GM21381 (cell line): ENCODE results near the gene RAB7B.

ENCODE experiments used
- ATAC-seq: cut with Tn5 transposase; IDR thresholded peaks from one replicate; pipeline ENCODE4 v1.9.1; 2021; ENCODE audit warnings: mild to moderate bottlenecking, moderate library complexity; ENCODE audit not compliant: unreplicated experiment

The RAB7B gene

DNA sequence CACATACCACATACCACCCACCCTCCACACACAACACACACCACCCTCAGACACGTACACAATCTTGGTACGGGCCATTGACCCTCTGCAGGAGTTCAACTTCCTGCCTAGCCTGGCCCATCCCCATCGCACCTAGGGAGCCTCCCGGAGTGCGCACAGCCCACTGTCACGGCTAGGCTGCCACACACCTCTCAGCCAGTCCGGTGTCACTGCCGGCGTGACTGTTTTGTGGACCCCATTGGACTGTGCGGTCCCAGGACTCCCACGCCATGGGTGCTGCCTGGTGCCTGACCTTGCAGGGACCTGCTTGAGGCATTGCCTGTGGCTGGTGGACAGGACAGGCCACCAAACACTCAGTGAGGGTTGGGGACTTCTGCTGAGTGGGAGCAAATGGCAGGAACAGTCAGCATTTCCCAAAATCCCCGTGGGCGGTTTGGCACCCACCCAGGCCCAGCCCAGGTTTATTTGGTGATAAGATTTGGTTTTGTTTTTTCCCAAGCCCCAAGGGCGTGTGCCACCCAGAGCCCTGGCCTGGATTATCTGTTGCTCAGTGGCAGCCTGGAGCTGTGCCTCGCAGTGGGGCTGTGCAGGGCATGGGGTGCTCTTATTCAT is 27.7 kb downstream of the RAB7B start:
- ATAC-seq = no peak

DNA sequence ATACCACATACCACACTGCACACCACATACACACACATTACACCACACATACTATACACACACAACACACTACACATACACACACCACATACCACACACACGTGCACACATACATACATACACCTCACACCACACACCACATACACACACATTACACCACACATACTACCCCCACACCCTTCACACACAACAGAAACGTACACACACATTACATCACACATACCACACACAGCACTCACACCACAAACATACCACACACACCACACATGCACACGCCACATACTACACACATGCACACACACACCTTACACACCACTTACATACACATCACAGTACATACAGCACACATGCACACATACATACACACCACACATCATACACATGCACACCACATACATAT is 28.5 kb downstream of the RAB7B start:
- ATAC-seq = no peak

DNA sequence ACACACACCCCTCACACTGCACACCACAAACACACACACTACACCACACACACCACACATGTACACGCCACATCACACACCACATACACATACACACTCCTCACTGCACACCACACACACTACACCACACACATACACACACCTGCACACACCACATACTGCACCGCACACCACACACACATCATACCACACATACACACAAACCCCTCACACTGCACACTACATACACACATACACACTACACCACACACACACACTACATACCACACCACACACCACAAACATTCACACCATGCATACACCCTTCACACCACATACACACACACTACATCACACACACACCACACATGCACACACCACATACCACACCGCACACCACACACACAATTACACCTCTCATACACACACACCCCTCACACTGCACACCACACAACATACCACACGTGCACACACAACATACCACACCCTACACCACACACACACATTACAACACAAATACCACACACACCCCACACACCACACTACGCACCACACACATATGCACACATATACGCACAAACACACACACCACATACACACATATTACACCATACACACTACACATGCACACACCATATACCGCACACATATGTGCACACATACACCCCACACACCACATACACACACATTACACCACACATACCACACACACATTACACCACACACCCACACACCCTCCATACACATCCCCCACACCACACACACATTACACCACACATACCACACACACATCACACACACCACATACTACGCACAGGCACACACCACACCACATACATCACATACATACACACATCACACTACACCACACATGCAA is 29.6 kb downstream of the RAB7B start:
- no peak for ATAC-seq

- ATAC-seq = no peak
Measured at GRCh38 chr1:205972491-205973168, 30.6 kb downstream of the RAB7B start.

GRCh38 chr1:205972081-205972480 is 31.1 kb downstream of the RAB7B start:
- no peak for ATAC-seq

- ATAC-seq = no peak
Measured at GRCh38 chr1:205971082-205971481, 32.1 kb downstream of the RAB7B start.

GRCh38 chr1:205970486-205970885 is 32.7 kb downstream of the RAB7B start:
- no peak for ATAC-seq

DNA sequence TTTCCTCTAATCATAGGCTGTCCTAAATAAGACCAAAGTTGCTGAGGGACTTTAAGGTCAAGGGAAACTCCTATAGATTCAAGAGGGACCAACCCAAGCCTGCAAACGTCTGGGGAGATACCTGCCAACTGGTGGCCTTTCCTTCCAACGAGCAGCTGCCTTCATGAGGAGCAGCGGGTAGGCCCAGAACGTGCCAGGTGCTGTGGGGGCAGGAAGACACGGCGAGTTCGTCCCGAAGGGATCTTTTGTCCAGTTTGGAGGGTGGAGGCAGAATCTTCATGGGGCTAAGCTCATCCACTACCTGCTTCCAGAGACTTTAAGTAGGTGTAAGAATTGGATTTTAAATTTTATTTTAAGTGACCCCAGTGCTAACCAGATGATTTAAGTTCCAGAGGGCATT is 34.0 kb downstream of the RAB7B start:
- no peak for ATAC-seq

DNA sequence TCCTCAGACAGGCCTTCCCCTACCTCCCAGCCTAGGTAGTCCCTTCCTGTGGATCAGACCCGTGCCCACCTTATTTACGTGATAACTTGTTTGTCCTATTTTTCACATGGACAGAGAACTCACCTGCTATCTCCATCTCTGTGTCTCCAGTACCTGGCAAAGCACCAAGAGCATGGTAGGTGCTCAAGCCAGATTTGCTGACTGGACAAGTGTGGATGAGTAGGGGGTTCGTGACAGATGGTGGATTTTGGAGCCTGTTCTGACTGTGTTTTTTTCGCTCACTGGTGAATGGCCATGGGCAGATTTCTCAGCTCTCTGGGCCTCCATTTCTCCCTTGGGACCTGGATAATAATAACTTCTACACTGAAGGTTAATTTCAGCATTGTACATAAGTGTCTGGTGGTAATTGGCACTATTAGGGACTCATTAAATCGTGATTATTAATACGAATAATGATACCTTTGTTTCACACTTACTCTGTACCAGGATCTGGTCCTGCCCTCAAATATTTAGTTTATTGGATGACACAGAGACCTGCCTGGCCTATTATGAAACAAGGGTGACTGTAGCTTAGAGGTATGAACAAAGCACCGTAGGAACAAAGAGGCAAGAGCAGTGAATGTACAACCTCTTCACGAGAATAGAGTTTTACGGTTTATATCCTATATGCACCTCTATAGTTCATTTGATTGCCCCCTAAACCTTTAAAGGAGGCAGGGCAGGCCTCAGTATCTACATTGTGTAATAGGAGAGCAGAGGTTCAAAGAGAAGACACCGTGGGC is 35.5 kb downstream of the RAB7B start:
- no peak for ATAC-seq

GRCh38 chr1:205965036-205965884 is 37.9 kb downstream of the RAB7B start:
- ATAC-seq = no peak

DNA sequence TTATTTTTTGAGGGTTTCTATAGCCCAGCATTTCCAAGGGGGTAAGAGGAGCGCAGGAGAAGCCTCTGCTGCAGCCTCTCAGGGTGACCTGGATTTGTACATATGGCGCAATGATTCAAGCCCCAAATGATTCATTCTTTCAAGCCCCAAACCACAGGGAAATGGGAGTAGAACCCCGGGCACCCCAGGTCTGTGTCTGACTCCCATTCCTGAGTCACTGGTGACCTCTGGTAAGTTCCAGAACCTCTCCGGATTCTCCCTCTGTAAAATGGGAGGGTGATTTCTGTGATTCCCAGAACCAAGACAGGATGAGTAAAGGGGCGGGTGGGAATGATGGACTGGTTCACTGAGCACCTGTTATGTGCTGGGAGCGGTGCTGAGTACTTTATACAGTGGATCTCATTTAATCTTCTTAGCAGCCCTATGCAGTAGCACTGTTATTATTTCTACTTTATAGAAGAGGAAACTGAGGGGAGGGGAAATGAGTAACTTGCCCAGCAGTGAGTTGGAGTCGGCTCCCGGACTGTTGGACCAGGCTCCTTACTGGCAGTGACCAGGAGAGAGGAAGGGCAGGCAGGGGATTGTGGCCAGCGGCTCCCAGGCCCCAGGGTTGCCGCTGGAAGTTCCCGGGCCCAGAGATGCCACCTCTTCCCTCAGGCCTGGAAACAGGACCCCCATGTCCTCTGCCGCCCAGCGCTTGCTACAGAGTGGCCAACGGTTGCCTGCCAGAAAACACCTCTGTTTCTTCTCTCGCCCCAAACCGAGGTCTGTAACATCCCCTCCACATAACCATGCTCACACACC is 39.6 kb downstream of the RAB7B start:
- ATAC-seq = no peak

GRCh38 chr1:205962821-205963221 is 40.4 kb downstream of the RAB7B start:
- no peak for ATAC-seq

- no peak for ATAC-seq
Measured at GRCh38 chr1:205961991-205962820, 41.0 kb downstream of the RAB7B start.

DNA sequence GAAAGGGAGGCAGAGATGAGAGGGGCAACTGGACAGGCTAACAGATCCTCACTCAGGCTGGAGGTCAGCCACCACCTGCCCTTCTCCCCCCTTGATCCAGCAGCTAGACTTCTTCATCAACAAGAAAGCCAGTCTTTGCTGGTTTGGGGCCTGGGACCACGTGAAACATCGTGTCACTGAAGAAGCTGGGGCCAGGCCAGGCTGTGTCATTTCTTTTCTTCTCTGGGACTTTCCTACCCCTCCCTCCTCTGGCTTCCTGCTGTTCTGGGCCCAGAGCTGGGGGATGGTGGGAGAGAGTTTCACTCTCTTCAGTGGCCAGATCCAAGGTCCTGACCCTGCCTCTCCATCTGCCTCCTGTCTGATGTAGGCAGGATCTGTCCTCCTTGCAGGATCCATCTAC is 41.8 kb downstream of the RAB7B start:
- no peak for ATAC-seq

GRCh38 chr1:205959789-205960188 is 43.4 kb downstream of the RAB7B start:
- no peak for ATAC-seq

DNA sequence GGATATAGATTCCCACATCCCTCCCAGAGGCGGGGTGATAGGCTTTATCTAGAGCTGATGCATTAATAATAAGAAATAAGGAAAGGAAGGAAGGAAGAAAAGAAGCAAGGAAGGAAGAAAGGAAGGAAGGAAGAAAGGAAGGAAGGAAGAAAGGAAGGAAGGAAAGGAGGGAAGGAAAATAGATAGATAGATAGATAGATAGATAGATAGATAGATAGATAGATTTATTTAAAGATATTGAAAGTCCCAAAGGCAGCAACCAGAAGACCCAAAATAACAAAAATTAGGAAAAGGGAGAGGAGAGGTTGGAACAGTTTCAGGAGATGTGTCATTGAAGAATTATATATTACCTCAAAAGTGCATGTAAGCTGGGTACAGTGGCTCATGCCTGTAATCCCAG is 47.7 kb downstream of the RAB7B start:
- no peak for ATAC-seq

GRCh38 chr1:205954819-205955404 is 48.3 kb downstream of the RAB7B start:
- ATAC-seq = no peak

DNA sequence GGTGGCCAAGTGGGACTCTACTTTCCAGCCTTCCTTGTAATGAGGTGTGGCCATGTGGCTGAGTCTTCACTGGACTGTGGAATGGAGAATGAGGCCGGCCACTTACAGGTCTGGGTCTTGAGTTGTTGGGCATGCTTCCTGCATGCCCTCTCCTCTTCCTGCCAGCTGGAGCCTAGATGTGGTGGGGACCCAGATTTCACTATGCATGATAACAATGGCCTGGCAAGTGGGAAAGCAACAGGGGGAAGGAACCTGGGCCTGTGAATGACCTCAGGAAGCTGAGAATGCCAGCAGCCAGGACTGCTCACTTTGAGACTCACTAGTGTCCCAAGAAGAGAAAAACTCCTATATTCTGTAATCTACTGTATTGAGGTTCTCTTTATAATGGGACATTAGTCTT is 51.4 kb downstream of the RAB7B start:
- no peak for ATAC-seq
